HFFc6 (cell line): ENCODE measurements around the gene RNU5D-1. TPM values are rescaled to one million over a fixed set of nuclear protein-coding genes. Genes with fewer than 3 reads are reported as not detected.

Source experiments
- DNase-seq: peaks from one replicate; pipeline ENCODE4 v3.0.0-alpha.2; 2018
- H3K27ac Mint-ChIP-seq: 2 replicates; pipeline ENCODE4 v1.8.0; 2020; ENCODE audit warnings: mild to moderate bottlenecking, mixed read lengths
- H3K27me3 Mint-ChIP-seq: 2 replicates; pipeline ENCODE4 v1.8.0; 2021; ENCODE audit warnings: mild to moderate bottlenecking, moderate library complexity, mixed read lengths; ENCODE audit not compliant: insufficient read depth
- H3K36me3 Mint-ChIP-seq: 2 replicates; pipeline ENCODE4 v1.8.0; 2021; ENCODE audit warnings: low read depth, mixed read lengths
- H3K4me1 Mint-ChIP-seq: 2 replicates; pipeline ENCODE4 v1.8.0; 2020; ENCODE audit warnings: low read depth, mixed read lengths
- H3K4me3 Mint-ChIP-seq: 2 replicates; pipeline ENCODE4 v1.8.0; 2020; ENCODE audit warnings: mild to moderate bottlenecking, moderate library complexity, mixed read lengths
- H3K9me3 Mint-ChIP-seq: 2 replicates; pipeline ENCODE4 v1.8.0; 2020; ENCODE audit warnings: mild to moderate bottlenecking, mixed read lengths
- total RNA-seq, 6 experiments: library from RNA; stranded (reverse); fragmentation: NEBNext Ultra II Directional; extraction: Animal tissue kit (Norgen Biotek cat#: 25700); gene quantifications; 2 replicates in 1 of 6; 3 replicates in 5 of 6; pipeline ENCODE4 v1.2.3, GENCODE V29; 2021
- TF ChIP-seq, protein P1 (sequence below): fragments of 200-600 bp; sonication (generic); IDR thresholded peaks from 2 replicates; pipeline ENCODE4 v1.5.0; 2021; ENCODE audit warnings: antibody characterized with exemption, mild to moderate bottlenecking

The RNU5D-1 gene
- total RNA-seq, 6 experiments from 2014 or later = not detected

DNA sequence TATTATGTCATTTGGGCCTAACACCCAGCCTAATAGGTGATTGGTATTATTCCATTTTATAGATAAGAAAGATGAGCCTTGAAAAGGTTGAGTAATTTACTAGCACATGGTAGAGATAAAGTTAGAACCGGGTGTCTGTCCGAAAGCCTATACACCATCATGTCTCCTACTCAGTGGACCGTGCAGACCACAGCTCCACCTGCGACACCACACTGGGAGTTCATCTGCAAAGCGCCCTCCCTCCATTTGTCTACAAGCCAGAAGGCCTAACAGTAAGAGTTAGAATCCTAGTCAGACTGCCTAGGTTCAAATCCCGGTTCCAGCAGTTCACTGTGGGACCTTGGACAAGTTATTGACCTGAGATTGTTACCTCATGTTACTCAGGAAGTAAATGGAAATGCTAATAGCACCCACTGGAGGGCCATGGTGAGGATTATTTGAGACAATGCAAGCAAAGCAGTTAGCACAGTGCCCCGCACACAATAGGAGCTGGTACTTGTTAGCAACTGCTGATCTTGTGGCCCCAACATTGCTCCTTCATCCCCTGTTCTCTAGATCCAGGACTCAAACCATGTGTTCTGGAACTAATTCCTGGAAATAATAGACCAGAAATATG, 36.0 kb downstream of the RNU5D-1 start:
- H3K27ac Mint-ChIP-seq = no peak overlapping the region
- H3K4me1 Mint-ChIP-seq = no peaks in the 10 kb centered on the region
- H3K4me3 Mint-ChIP-seq = no peak overlapping the region
- H3K36me3 Mint-ChIP-seq = no peaks in the 10 kb centered on the region
- TF ChIP-seq, protein P1, sequence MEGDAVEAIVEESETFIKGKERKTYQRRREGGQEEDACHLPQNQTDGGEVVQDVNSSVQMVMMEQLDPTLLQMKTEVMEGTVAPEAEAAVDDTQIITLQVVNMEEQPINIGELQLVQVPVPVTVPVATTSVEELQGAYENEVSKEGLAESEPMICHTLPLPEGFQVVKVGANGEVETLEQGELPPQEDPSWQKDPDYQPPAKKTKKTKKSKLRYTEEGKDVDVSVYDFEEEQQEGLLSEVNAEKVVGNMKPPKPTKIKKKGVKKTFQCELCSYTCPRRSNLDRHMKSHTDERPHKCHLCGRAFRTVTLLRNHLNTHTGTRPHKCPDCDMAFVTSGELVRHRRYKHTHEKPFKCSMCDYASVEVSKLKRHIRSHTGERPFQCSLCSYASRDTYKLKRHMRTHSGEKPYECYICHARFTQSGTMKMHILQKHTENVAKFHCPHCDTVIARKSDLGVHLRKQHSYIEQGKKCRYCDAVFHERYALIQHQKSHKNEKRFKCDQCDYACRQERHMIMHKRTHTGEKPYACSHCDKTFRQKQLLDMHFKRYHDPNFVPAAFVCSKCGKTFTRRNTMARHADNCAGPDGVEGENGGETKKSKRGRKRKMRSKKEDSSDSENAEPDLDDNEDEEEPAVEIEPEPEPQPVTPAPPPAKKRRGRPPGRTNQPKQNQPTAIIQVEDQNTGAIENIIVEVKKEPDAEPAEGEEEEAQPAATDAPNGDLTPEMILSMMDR = no peak
- peaks cover 14% of the 10 kb centered on the region for H3K27me3 Mint-ChIP-seq
- H3K9me3 Mint-ChIP-seq = no peaks in the 10 kb centered on the region
- DNase-seq = no peak

DNA sequence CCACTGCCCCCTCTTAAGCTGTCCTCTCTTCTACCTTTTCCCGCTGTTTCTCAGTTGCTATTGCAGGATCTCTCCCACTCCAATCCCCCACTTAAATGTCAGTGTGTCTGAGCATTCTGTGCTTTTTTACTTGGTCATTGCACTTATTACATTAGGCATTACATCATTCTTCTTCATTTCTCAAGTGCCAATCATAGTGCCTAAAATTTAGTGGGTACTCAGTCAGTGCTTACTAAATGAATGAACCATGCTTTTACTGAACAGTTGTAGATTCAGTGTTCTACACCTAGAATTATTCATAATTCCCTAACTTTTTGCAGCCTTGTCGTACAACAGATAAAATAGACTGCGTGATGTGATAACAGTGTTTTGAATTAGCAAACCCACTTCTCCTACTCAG, 37.1 kb downstream of the RNU5D-1 start:
- Mint-ChIP-seq H3K9me3 (no peaks in the 10 kb centered on the region), H3K27me3 (peaks cover 18% of the 10 kb centered on the region), H3K4me3 (no peak overlapping the region), H3K27ac (no peak overlapping the region), H3K36me3 (no peaks in the 10 kb centered on the region), H3K4me1 (no peaks in the 10 kb centered on the region)
- no peak for DNase-seq
- TF ChIP-seq, protein P1 = no peak

DNA sequence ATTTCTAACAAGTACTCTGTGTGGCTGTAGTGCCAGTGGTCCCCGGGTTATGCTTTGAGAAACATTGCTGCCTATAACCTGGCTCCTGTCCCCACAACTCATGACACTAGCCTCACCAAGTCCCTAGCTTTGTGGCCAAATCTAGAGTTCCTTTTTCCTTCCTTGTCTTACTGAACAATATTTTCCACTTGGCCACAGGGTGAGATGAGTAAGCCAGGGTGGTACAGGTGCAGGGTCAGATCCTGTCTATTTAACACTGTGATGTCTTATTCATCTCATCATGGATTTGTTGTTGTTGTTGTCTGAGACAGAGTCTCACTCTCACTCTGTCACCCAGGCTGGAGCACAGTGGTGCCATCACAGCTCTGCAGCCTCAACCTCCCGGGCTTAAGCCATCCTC, 37.8 kb downstream of the RNU5D-1 start:
- H3K4me3 Mint-ChIP-seq = no peak overlapping the region
- TF ChIP-seq, protein P1 = no peak
- H3K36me3 Mint-ChIP-seq = no peaks in the 10 kb centered on the region
- no peak overlapping the region for H3K27ac Mint-ChIP-seq
- no peaks in the 10 kb centered on the region for H3K4me1 Mint-ChIP-seq
- H3K9me3 Mint-ChIP-seq = no peaks in the 10 kb centered on the region
- H3K27me3 Mint-ChIP-seq = peaks cover 18% of the 10 kb centered on the region
- DNase-seq = no peak

DNA sequence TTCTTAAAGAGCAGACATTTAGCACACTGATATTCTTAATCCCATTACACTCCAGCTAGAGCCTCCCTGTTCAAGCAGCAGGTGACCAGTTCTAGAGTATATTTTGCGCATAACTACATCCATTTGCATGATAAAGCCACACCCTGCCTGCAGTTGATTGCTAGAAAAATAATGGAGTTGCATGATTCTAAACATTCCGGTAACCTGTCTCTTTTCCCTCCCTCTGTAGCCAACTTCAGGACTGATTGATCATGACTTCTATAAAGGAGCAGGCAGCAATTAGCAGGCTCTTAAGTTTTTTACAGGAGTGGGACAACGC, 41.6 kb downstream of the RNU5D-1 start:
- H3K4me1 Mint-ChIP-seq = no peaks in the 10 kb centered on the region; the same call in 1 of the 2 replicates
- H3K27ac Mint-ChIP-seq = no peak overlapping the region
- no peak overlapping the region for H3K4me3 Mint-ChIP-seq
- TF ChIP-seq, protein P1 = no peak
- DNase-seq = no peak
- no peaks in the 10 kb centered on the region for H3K9me3 Mint-ChIP-seq
- H3K27me3 Mint-ChIP-seq = peaks cover 6% of the 10 kb centered on the region
- H3K36me3 Mint-ChIP-seq = no peaks in the 10 kb centered on the region

DNA sequence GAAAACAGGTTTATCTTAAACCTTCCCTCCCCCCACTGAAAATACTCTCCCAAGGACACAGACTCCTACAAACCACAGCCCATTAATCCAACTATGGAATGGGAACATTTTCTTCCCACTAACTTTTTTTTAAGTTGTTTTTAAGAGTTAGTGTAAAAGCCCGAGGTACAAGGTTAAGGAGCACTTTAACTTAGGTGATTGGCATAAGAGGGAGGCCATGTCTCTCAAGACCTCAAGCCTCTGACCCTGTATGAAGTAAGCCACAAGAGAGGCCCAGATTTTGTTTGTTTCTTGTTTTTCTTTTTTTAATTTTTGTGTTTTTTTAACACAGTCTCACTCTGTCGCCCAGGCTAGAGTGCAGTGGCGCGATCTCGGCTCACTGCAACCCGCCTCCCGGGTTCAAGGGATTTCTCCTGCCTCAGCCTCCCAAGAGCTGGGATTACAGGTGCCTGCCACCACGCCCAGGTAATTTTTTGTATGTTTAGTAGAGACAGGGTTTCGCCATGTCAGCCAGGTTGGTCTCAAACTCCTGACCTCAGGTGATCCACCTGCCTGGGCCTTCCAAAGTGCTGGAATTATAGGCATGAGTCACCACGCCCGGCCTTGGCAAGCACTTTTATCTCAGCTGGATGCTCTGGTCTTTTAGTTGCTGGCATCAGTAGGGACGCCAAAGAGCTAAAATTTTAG, 42.1 kb downstream of the RNU5D-1 start:
- no peak for DNase-seq
- Mint-ChIP-seq H3K36me3 (no peaks in the 10 kb centered on the region), H3K27ac (no peak overlapping the region), H3K27me3 (peaks cover 6% of the 10 kb centered on the region), H3K9me3 (no peaks in the 10 kb centered on the region), H3K4me3 (no peak overlapping the region), H3K4me1 (no peaks in the 10 kb centered on the region; the same call in 1 of the 2 replicates)
- TF ChIP-seq, protein P1 = no peak
